Smooth muscle cell (in vitro differentiated cells): ENCODE data around the gene LYPD1. TPM values are rescaled to one million over a fixed set of nuclear protein-coding genes. Genes with fewer than 3 reads are reported as not detected.

Experiments used
- DNase-seq: peaks from one replicate; lab custom pipeline; 2025; ENCODE audit not compliant: unreplicated experiment; lab: John Stamatoyannopoulos, UW
- H2AFZ ChIP-seq: fragments of 200-600 bp; sonication (generic); 2 replicates; pipeline ENCODE4 v1.6.0; 2016; ENCODE audit warnings: antibody characterized with exemption, low read depth, mild to moderate bottlenecking
- H3F3A ChIP-seq: fragments of 200-600 bp; sonication (generic); 2 replicates; pipeline ENCODE4 v1.6.0; 2017; ENCODE audit warnings: antibody characterized with exemption, low read depth
- H3K27ac ChIP-seq: fragments of 200-600 bp; sonication (generic); 2 replicates; pipeline ENCODE4 v1.5.1; 2016; ENCODE audit warnings: low read depth, mild to moderate bottlenecking
- H3K27me3 ChIP-seq: fragments of 200-600 bp; sonication (generic); 2 replicates; pipeline ENCODE4 v1.6.1; 2016; ENCODE audit warnings: low read depth, mild to moderate bottlenecking
- H3K36me3 ChIP-seq: fragments of 200-600 bp; sonication (generic); 2 replicates; pipeline ENCODE4 v1.5.1; 2016; ENCODE audit warnings: low read depth
- H3K4me1 ChIP-seq: fragments of 200-600 bp; sonication (generic); 2 replicates; pipeline ENCODE4 v1.5.1; 2016; ENCODE audit warnings: low read depth
- H3K4me2 ChIP-seq: fragments of 200-600 bp; sonication (generic); 2 replicates; pipeline ENCODE4 v1.6.0; 2016; ENCODE audit warnings: mild to moderate bottlenecking
- H3K4me3 ChIP-seq: fragments of 200-600 bp; sonication (generic); 2 replicates; pipeline ENCODE4 v1.5.1; 2016; ENCODE audit warnings: mild to moderate bottlenecking
- H3K79me2 ChIP-seq: fragments of 200-600 bp; sonication (generic); 2 replicates; pipeline ENCODE4 v1.6.0; 2016; ENCODE audit warnings: low read depth, mild to moderate bottlenecking
- H3K9ac ChIP-seq: fragments of 200-600 bp; sonication (generic); 2 replicates; pipeline ENCODE4 v1.6.0; 2016; ENCODE audit warnings: low read depth
- H3K9me3 ChIP-seq: fragments of 200-600 bp; sonication (generic); replicated peaks from 2 replicates; pipeline ENCODE4 v1.5.1; 2016; ENCODE audit warnings: low read depth
- H4K20me1 ChIP-seq: fragments of 200-600 bp; sonication (generic); 2 replicates; pipeline ENCODE4 v1.6.0; 2016; ENCODE audit warnings: low read depth
- CTCF ChIP-seq: fragments of 200-600 bp; sonication (generic); IDR thresholded peaks from 2 replicates; pipeline ENCODE4 v1.5.1; 2017; ENCODE audit warnings: borderline replicate concordance, mild to moderate bottlenecking, antibody characterized with exemption; ENCODE audit not compliant: insufficient read depth, poor library complexity, severe bottlenecking
- WGBS: methylation state at CpG from one replicate; pipeline ENCODE4 v1.1.7; 2016; ENCODE audit warnings: low lambda C conversion rate; 5-methylcytosine and 5-hydroxymethylcytosine counted together
- polyA plus RNA-seq: library from polyadenylated mRNA; unstranded; fragments of >200 nt; fragmentation: Nextera tagmentation; extraction: Ambion mirVana; gene quantifications from 2 replicates; pipeline ENCODE4 v1.2.1, GENCODE V29; 2016
- total RNA-seq: library from RNA; depleted of rRNA; stranded (reverse); fragments of >200 nt; gene quantifications from 2 replicates; pipeline ENCODE4 v1.2.3, GENCODE V29; 2014

Gene LYPD1
- total and polyA plus RNA-seq, 2 experiments from 2014 or later, result 2.5 to 5.3 TPM

- H3K9me3 ChIP-seq, result no peaks in the 10 kb centered on the region
- H3K36me3 ChIP-seq, result no peaks in the 10 kb centered on the region
- H3K27ac ChIP-seq, result peak overlapping the region; percentile 20
- H3K4me1 ChIP-seq, result peaks cover 7% of the 10 kb centered on the region
- WGBS, result 18% methylated on average over 6 of the region's 6 CpGs
- TF ChIP-seq CTCF, result no peak
- no peaks in the 10 kb centered on the region for H4K20me1 ChIP-seq
- no peak overlapping the region for H2AFZ ChIP-seq
- no peaks in the 10 kb centered on the region for H3K27me3 ChIP-seq
- no peak overlapping the region for H3K9ac ChIP-seq
- H3K79me2 ChIP-seq, result no peaks in the 10 kb centered on the region
- no peak for DNase-seq
- H3K4me2 ChIP-seq, result peak overlapping the region; percentile 45
- H3F3A ChIP-seq, result no peaks in the 10 kb centered on the region
- no peak overlapping the region for H3K4me3 ChIP-seq
These were observed 37.9 kb downstream of the LYPD1 start for GRCh38 chr2:132632000-132632649.

- H4K20me1 ChIP-seq, result no peaks in the 10 kb centered on the region
- peaks cover 11% of the 10 kb centered on the region for H3K4me1 ChIP-seq
- no peak overlapping the region for H2AFZ ChIP-seq
- no peaks in the 10 kb centered on the region for H3K79me2 ChIP-seq
- 22% methylated on average over 3 of the region's 3 CpGs for WGBS
- no peak for TF ChIP-seq CTCF
- H3F3A ChIP-seq, result no peaks in the 10 kb centered on the region
- no peak overlapping the region for H3K27ac ChIP-seq
- no peaks in the 10 kb centered on the region for H3K27me3 ChIP-seq
- H3K9ac ChIP-seq, result no peak overlapping the region
- no peak overlapping the region for H3K4me3 ChIP-seq
- DNase-seq, result no peak
- no peaks in the 10 kb centered on the region for H3K36me3 ChIP-seq
- no peaks in the 10 kb centered on the region for H3K9me3 ChIP-seq
- no peak overlapping the region for H3K4me2 ChIP-seq
These were observed 42.5 kb downstream of the LYPD1 start for GRCh38 chr2:132627536-132627935.

GRCh38 chr2:132623096-132623839 is 46.7 kb downstream of the LYPD1 start:
- Histone ChIP-seq H3K4me3 (no peak overlapping the region), H3F3A (no peaks in the 10 kb centered on the region), H3K9me3 (no peaks in the 10 kb centered on the region), H3K4me1 (peaks cover 5% of the 10 kb centered on the region), H3K36me3 (no peaks in the 10 kb centered on the region), H3K79me2 (no peaks in the 10 kb centered on the region), H3K4me2 (peak overlapping the region; percentile 67), H4K20me1 (no peaks in the 10 kb centered on the region), H2AFZ (peak overlapping the region; percentile 77), H3K27ac (peak overlapping the region; percentile 77), H3K27me3 (no peaks in the 10 kb centered on the region), H3K9ac (no peak overlapping the region)
- no peak for TF ChIP-seq CTCF
- no peak for DNase-seq
- WGBS, result 41% methylated on average over 9 of the region's 9 CpGs
